ENCODE results near the gene HOTAIR.

HOTAIR gene

DNA sequence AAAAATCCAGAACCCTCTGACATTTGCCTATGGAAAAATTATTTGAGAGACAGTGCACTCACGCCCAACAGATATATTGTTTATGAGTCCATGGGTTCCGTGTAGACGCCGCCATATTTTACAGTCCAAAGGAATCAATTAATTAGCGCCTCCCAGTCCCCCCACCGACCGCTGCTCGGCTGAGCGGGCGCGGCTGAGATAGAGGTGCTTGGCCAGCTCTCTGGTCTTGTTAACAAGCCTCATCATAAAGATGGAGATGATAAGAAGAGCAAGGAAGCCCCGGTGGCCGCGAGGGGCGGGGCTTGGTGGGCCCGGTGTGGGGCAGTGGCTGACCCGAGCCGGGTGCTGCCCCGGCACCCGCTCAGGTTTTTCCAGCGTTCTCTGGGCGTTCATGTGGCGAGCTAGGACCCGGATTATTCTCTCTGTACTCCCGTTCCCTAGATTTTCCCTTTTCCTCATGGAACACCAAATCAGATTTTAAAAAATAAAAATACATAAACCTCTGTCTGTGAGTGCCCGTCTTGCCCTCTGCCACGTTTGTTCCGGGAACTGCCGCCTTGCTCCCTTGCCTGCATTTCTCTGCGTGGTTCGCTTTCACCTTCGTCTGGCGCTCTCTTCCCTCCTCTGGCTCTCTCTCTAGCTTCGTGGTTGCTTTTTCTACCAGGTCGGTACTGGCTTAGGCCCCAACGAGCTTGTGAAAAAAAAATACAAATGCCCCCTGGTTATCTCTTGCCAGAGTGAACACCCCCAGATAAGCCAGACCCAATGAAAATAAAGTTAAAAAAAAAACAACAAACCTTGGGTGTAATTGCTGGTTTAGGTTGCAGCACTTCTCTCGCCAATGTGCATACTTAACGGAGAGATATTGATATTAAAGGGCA, 11.1 kb downstream of the HOTAIR start:
- DNase-seq (ENCODE audit: extremely low read depth in 1 of 2, low read depth in 1 of 2): no peak

DNA sequence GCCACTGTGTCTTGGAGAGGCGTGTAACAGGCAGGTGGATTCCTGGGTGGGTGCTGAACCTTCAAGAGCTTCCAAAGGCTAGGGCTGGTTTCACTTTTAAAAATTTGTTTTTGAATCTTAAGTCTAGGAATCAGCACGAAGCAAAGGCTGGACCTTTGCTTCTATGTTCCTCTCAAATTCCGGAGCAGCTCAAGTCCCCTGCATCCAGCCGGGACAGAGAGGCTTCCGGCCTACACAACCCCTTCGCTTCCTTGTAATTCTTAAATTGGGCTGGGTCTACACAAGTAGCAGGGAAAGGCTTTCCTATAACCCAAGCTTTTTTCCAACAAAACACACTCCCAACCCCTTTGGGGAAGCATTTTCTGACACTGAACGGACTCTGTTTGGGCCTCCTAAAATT, 11.7 kb downstream of the HOTAIR start:
- no peak for DNase-seq (ENCODE audit: extremely low read depth in 1 of 2, low read depth in 1 of 2)

DNA sequence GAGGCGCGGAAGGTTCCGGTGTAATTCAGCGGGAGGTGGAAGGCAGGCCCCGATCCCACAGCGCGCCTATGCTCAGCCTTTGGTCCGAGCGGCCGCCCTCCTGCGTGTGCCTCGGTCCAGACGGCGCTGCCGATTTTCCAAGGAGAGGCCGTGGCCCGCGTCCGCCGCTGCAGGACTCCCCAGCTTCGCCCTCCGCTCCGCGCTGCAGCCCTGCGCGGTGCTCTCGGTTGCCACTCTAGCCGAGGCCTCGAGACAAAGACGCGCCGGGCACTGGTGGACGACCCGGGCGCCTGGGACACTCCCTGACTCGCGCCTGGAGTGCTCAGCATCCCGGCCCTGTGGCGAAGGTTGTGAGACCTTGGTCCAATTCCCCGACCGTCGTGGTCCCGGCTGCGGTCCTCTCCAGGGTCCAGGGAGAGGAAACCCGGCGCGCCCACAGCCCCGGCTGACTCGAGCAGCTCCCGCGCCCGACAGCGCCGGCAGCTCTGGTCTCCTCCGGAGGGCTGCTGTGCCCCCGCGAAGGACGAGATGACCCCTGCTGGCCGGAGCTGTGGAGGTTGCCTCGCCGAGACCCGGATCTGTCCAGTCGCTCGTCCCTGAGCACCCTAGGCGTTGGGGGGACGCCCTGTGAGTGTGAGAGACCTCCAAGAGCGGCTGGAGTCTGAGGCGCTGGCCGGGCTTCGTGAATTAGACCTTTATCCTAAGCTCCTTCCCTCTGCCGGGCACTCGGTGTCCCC, 13.6 kb downstream of the HOTAIR start:
- no peak for DNase-seq (ENCODE audit: extremely low read depth in 1 of 2, low read depth in 1 of 2)

- DNase-seq (ENCODE audit: extremely low read depth in 1 of 2, low read depth in 1 of 2): no peak
These were observed 14.3 kb downstream of the HOTAIR start for GRCh38 chr12:53960187-53961024.

GRCh38 chr12:53959314-53959713, 15.4 kb downstream of the HOTAIR start:
- DNase-seq (ENCODE audit: extremely low read depth in 1 of 2, low read depth in 1 of 2): no peak

DNA sequence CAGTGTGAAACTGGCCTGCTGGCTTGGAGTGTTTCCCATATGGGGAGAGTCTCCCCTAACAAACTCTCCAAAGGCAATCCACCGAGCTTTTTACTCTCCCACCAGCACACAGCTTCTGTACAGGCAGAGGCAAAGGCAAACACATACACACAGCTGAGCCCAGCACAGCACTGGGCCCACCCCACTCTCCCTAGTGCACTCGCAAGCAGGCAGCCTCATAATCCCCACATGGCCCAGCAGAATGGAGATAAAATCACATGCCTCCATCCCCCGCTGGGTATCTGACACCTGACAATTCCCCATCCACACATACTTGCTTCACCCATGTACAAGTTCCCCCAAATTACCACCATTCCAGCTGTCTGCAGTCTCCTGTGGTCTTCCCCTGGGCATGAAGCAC, 16.6 kb downstream of the HOTAIR start:
- no peak for DNase-seq (ENCODE audit: extremely low read depth in 1 of 2, low read depth in 1 of 2)

GRCh38 chr12:53956914-53957536, 17.7 kb downstream of the HOTAIR start:
- DNase-seq (ENCODE audit: extremely low read depth in 1 of 2, low read depth in 1 of 2): no peak

DNA sequence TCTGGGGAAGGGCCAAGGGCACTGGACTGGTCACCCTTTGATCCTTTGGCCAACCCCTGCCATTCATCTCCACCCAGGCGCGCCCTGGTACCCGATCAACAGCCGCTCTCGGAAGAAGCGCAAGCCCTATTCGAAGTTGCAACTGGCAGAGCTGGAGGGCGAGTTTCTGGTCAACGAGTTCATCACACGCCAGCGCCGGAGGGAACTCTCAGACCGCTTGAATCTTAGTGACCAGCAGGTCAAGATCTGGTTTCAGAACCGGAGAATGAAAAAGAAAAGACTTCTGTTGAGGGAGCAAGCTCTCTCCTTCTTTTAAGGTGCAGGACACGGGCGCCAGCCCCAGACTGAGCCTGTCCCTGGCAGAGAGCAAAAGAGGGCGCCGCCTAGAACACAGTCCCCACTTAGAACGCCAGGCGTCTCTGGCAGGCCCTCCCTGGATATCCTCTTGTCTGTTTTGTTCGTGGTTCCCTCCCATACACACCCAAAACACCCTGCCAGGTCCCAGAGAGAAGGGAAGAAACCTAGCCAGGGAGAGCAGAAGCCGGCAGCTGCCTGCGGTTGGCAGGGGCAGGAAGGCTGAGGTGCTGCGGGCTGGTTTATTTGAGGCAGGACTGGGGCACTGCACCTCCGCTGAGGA, 18.4 kb downstream of the HOTAIR start:
- no peak for DNase-seq (ENCODE audit: extremely low read depth in 1 of 2, low read depth in 1 of 2)

GRCh38 chr12:53955776-53956250, 18.9 kb downstream of the HOTAIR start:
- no peak for DNase-seq (ENCODE audit: extremely low read depth in 1 of 2, low read depth in 1 of 2)

GRCh38 chr12:53955036-53955775, 19.5 kb downstream of the HOTAIR start:
- no peak for DNase-seq (ENCODE audit: extremely low read depth in 1 of 2, low read depth in 1 of 2)

DNA sequence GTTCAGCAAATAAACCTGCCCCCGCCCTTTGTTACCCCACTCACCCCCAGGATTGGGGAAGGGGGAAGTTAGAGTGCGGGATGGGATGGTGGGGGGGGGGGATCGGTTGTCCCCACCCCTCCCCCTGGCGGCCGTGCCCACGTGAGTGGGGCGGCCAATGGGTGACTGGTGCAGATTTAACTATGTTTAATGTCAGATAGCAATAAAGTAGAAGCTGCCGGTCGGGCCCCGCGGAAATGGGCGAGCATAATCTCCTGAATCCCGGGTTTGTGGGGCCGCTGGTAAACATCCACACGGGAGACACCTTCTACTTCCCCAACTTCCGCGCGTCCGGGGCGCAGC, 20.1 kb downstream of the HOTAIR start, which contains the start of gene HOXC12:
Gene HOXC12, plus strand, starts transcription at position 210 of the 342 bp plus-strand sequence. Its CDS starts 27 bp downstream, at position 237.
- no peak for DNase-seq (ENCODE audit: extremely low read depth in 1 of 2, low read depth in 1 of 2)

GRCh38 chr12:53953831-53954693, 20.7 kb downstream of the HOTAIR start:
- no peak for DNase-seq (ENCODE audit: extremely low read depth in 1 of 2, low read depth in 1 of 2)

DNA sequence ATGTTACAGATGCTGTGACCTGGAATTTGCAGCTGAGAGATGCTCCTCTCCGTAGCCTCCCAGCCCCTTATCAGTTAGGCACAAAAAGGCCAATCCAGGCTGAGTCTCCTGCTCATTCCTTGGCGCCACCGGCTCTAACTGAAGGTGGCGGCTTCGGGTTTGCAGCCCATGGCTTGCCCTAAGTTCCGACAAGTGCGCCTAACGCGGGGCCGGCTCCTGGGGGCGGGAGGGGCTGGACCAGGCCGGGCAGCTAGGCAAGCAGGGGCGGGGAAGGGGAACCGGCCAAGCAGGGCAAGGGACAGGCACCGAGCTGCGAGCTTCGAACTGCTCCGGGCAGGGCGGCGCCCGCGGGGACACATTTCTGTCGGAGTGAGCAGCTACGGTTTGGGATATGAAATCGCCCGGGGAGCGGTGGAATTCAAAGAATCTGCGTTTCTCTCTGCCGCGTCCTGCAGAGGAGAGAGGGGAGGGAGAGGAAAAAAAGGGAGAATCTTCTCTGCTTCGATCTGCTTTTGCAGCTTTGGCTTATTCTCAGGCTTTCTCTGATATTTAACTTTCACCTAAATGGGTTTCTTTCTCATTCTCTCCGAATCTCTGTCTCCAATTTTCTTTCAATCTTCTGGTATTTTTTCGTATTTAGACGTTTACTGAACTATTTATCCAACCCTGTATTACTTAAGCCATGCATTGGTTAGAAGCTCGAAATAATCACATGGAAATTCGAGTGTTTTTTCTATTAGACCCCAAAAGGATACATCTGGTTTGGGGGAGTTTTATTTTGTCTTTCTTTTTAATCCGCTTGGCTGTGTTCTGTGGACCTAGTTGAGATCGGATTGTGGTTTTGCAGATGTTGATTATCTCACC, 21.7 kb downstream of the HOTAIR start:
- no peak for DNase-seq (ENCODE audit: extremely low read depth in 1 of 2, low read depth in 1 of 2)

GRCh38 chr12:53952335-53952694, 22.4 kb downstream of the HOTAIR start:
- DNase-seq (ENCODE audit: extremely low read depth in 1 of 2, low read depth in 1 of 2): no peak

DNA sequence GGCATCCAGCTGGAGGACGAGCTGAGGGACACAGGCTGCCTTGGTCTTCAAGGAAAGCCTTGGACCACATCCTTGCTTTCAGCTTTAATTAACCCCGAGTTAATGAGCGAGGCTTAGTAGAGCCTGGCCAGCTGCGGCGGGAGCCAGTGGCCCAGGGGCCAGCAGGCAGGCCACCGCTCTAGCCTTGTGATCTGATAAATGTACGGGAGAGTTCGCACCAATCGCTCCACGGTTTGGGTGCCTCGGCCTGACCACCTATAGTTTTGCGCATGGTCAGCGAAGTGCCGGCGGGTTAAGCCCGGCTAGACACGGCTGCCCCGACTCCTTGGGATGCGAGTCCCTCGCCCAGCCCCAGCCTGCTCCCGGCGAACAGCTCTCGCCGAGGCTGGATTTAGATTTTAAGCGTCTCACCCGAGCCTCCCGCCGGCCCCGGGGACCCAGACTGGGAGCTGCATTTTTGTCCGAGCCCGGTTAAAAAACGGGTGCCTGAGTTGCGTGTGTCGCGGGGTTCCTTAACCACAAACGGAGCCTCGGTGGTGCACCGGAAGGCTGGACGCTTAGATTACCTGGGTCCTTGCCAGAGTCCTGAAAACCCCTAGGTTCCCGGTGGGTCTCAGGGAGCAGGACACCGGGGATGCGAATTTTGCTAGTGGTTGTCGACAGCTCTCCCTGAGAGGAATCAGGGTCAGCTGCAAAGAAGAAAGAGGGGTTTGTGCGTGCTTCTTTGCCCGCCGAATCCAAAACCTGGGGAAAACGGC, 23.0 kb downstream of the HOTAIR start:
- DNase-seq (ENCODE audit: extremely low read depth in 1 of 2, low read depth in 1 of 2): no peak

- DNase-seq (ENCODE audit: extremely low read depth in 1 of 2, low read depth in 1 of 2): no peak
These were observed 23.8 kb downstream of the HOTAIR start for GRCh38 chr12:53950789-53951576.
